ENCODE results near the gene PIGC.

The PIGC gene

DNA sequence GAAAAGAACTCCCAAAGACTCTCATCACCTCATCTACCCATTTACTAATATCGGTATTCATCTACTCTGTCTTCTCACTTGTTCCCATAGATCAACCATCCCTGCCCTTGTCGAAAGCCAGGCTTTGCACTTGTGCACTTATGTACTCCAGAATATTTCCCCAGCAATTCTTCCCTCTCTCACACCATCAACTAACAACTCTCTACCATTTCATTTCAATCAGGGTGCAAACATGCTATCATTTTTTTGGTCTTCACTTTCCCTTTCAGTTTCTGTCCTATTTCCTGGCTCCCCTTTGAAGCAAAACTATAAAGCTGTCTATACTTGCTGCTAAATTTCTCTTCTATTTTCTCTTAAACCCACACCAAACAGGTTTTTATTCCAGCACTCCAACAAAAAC is 16.7 kb downstream of the PIGC start:
- no peak for DNase-seq

DNA sequence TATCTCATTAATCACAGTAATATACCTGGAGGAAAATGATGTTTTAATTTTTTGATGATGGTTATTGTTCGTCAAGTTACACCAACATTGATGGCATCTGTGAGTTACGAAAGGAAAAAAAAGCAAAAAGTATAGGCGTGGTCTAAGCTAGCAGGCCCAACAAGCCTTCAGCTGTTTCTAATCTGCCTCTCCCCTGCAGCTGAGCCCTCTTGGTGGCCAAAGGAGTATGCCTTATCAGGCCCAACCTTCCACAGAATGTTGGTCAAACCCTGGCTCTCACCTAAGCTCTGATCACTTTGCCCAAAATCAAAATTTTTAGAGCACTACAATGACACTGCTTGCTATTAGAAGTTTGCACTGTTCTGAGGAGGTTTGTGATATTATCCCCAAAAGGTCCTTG is 18.5 kb downstream of the PIGC start:
- no peak for DNase-seq

DNA sequence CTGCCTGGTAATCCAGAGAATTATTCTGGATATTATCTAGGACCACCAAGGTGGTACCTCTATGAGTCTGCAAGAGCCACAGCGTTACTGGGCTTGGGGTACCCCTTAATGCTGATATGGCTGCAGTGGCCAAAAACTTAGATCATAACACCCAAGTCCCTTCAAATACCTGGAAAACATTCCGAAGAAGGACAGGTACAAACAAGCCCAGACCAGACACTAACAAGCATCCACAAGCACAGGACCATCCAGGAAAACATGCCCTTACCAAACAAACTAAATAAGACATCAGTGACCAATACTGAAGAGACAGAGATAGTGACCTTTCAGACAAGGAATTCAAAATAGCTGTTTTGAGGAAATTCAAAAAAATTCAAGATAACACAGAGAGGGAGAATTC is 20.5 kb downstream of the PIGC start:
- DNase-seq: no peak

DNA sequence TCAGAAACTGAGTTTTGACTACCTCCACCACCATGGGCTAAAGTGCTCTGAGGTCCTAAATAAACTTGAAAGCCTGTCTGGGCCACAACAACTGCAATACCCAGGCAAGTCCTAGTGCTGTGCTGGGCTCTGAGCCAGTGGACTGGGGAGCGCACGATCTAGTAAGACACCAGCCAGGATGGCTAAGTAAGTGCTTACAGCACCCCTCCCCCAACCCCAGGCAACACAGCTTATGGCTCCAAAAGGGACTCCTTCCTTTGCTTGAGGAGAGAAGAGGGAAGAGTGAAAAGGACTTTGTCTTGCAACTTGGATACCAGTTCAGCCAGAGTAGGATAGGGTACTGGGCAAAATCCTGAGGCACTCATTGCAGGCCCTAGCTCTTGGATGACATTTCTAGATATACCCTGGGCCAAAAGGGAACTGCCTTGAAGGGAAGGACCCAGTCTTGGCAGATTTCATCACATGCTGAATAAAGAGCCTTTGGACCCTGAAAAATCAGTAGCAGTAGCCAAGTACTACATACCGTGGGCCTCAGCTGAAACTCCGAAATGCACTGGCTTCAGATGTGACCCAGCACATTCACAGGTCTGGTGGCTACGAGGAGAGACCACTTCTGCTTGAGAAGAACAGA is 21.8 kb downstream of the PIGC start:
- no peak for DNase-seq

DNA sequence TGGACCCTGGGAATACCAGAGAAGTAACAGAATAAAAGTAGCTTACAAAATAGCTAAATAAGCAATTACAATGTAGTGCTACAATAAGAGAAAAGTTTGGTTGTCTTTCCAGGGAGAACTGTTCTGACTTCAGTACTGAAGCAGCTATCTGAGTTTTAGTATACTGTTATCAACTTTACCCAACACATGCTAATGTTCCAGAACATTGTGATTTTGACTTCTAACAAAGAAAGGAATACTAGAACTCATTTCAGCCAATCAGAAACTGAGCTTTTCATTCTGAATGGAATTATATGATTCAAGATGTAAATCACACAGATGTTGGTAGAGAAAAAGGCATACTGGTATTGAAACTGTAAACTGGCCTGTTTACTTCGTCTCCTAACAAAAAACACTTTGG is 23.5 kb downstream of the PIGC start, which contains the start of gene C1orf105:
Gene C1orf105 (plus strand): TSS at position 301 of the 400 bp plus-strand sequence. CDS start 201 bp downstream, outside the sequence.
- DNase-seq: no peak

DNA sequence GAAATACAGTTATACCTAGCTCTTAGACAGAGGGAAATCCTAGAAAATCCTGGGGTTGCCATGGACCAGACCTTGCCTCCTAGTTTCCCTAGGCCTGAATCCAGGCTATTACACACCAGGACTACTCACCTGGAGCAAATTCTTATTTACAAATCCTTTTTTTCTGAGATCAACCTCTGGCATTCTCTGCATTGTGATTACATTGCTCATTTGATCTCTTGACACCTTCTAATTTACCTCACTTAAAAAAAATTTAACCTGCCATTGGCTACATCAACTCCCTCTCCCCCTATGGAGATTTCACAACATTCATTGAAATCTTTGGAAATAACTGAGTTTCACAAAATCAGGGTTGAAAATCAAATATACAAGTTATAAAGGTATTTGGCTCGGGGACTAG is 26.3 kb downstream of the PIGC start:
- no peak for DNase-seq

DNA sequence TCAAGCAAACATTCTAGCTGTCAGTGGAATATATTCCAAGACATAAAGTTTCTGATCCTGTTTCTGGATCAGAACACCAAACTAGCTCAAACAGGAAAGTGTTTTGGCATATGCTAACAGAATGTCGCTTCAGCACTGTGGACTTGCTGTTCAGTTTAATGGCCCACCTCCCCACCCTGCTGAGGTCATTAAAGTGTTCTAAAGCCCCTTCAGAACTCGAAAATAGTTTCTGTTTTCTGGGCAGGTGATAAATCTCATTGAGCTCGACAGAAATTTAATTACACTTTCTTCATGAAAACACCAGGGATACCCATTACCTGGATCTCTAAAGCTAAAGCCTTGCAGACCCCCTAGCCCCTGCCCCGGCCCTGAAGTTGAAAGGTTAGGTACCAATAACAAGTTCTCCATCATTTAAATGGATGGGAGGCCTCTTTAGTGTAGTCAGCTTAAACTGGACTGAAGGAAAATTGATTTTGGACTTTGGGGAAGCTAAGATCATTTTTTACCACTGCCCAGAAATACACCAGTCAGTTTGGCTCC is 27.3 kb downstream of the PIGC start:
- DNase-seq: no peak

DNA sequence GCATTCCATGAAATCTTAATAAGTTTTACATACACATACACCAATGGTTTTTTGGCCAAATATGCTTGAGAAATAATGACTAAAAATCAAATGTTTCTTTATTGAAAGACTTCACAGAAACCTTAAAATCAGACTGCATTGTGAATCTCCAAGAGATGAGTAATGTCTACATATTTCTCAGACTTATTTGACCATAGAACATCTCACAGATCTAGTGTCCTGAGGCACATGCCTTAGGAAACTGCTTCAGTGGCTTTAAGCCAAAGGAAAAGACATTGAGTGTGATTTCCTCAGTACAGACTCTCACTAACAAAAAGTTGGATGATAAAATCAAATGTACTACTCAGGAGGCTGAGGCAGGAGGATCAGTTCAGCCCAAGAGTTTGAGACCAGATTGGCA is 29.5 kb downstream of the PIGC start:
- DNase-seq: no peak

DNA sequence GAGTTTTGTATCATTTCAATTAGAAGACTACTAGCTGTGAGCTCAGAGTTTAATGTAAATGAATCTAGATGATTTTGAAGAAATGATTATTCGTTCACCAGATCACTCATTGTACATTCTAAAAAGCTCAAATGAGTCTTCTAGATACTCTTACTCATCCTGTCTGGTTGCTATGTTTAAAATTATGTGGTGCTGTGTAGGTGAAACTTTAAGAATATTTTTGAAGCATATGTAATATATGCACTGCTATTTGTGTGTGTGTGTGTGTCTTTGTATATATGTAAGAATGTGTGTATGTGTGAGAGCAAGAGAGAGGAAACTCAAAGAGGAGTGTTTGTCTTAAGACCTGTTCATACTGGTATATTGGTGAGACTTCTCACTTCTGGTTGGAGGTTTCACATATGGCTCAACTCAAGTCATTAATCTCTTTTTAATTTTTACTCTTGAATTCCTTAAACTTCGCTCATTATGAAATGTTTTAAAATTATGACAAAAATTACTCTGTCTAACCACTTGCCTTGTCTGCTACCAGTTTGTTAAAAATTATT is 32.0 kb downstream of the PIGC start:
- DNase-seq: no peak

DNA sequence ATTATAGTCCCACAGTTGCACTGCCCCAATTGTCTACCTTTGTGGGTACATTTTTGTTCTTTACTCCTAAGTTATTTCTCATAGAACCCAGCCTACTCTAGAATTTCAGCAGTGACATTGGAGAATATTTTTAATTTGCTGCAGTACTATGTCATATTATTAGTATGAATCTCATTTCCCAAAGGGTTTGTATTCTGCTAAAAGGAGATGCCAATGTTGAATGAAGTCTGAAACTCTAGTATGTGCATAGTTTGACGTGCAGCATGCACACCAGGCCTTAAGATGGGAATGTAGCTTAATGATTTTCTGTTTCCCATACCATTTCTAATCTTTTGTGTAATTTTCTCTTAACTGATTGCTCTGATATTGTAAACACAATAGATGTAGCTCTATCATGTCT is 33.8 kb downstream of the PIGC start:
- DNase-seq: no peak

DNA sequence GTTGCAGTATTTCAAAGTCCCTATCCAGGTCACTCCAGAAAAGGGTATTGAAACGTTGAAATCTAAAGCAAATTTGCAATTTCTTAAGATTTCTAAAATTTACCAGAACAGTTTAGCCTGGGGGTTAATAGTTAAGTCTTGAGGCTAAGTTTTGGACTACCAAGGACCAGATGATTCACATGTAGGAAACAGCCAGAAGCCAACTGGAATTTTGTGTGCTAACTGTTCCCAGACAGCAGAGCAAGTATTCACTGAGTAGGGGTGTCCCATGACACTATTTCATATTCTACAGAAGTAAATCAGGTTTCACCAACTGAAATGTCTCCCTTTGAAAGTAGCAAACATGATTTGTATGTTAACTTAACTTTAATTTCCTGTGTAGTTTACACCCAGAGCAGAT is 34.9 kb downstream of the PIGC start:
- no peak for DNase-seq

DNA sequence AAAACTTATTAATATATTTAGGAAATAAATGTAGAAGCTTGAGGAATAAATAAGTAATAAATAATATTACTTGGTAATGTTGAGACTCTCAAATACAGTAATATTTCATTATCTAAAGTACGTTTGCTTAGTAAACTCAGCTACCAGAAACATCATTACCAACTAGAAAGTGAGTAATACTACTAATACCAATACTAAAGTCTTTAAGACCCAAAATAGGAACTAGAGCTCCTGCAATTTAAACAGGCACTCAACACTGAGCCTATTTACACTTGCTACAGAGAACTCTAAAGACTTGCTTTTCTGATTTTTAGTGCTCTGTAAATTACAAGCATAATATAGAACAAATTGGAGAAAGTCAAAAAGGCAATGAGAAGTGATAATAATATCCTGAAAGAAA is 36.9 kb downstream of the PIGC start:
- no peak for DNase-seq

DNA sequence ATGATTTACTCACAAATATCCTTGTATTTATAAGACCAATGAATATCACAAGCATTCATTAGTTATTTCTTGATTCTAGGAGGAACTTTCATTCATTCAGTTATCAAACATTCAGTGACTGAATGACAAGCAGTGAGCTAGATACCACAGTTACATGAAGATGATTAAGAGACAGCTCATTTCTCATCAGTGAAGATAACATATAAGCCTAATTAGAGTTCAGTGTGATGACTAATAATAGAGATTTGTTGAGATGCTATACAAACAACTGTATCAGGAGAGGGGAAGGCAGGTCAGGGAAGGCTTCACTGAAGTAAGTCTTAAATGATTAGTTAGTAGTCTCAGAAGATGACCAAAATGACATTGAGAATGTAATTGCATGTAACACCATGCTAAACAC is 38.0 kb downstream of the PIGC start:
- DNase-seq: no peak

DNA sequence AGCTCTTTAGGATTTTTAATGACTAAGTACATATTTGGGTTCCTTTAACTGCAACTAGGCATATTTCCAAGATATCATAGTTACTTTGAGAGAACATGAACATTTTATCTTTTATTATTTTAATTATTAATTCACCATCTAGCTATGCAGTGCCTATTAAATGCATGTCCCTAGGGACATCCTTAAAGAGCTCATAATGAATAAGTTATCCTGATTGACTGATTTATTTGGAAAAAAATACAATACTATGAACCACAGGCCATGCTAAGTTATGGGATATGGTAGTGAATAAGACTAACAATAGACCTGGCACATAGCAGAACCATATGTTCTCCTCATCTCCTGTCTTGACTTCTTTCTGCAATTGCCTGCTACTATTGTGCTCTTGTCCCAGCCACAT is 39.7 kb downstream of the PIGC start:
- DNase-seq: no peak

DNA sequence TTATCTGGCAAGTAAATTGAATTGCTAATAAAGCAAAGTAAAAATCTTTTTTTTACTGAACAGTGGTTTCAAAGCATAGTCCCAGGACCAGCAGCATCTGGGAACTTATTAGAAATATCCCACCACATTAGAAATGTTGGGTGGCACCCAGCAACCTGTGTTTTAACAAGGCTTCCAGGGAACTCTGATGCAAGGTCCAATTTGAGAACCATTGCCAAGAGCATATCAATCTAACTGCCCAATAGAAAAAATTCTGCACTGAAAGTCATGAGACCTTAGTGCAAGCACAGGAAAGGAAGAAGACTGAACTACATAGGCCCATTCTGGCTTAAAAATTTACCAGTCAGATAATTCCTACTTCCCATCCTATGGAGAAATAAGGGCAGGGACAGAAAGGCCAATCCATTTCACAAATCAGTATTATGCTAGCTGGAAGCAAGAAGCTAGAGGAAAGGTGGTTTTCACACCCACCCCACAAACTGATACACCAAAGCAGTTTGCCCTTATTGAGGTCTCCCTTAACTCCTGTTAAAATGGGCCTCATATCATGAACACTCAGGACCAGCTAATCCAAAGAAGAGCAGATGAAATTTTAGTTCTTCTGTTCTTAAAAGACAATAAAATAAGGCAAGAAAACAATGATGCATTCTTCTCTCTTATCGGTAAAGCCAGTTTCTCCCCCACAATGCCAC is 40.8 kb downstream of the PIGC start:
- DNase-seq: no peak

DNA sequence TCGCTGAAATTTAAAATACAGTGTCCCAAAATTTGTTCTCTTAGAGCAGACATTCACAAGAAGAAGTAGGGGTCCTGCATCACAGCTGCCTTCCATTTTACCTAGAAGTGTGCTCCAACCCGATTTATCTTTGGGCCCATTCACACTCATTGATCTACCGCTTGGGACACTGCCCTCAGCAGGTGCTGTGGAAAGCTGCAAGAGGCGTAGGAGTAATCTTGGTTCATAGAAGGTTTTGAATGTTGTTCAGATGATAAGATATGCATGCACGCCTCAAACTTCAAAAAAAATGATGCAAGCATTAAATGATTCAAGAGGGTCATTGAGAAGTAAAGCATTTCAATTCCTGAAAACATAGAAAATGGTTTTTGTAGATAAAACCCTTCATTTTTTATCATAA is 42.0 kb downstream of the PIGC start:
- DNase-seq: no peak

DNA sequence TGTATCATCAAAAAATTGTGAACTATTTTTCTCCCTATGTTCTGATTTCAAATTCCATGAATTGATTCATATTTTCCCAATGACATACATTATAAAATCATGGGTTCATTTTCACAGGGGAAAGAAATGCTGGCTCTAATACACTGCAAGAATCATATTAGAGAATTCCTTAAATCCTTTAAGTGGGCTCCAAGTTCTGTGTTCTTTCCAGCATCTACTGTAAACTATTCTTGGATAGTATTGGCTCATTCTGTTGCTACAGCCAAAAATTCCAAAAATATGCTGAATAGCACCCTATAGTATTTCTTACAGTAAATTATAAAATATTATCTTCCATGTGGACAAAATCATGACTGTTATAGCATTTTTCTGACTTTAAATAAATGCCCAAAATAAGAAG is 42.4 kb downstream of the PIGC start:
- no peak for DNase-seq

DNA sequence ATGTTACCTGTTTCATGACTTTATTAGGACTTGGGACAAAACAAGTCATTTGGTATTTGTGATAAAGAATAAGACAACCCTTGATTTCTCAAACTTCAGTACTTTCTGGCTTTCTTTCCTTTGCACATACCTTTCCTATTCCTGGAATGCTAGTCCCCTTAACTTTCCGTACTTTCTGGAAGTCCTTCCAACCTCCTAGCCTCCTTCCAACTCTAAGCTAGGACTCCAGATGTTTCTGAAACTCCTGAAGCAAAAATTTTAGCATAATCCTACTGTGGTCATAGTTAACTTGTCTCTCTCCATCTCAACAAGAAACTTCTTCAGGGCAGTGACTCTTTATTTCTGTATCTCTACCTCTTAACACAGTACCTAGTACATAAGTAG is 43.2 kb downstream of the PIGC start:
- DNase-seq: no peak

DNA sequence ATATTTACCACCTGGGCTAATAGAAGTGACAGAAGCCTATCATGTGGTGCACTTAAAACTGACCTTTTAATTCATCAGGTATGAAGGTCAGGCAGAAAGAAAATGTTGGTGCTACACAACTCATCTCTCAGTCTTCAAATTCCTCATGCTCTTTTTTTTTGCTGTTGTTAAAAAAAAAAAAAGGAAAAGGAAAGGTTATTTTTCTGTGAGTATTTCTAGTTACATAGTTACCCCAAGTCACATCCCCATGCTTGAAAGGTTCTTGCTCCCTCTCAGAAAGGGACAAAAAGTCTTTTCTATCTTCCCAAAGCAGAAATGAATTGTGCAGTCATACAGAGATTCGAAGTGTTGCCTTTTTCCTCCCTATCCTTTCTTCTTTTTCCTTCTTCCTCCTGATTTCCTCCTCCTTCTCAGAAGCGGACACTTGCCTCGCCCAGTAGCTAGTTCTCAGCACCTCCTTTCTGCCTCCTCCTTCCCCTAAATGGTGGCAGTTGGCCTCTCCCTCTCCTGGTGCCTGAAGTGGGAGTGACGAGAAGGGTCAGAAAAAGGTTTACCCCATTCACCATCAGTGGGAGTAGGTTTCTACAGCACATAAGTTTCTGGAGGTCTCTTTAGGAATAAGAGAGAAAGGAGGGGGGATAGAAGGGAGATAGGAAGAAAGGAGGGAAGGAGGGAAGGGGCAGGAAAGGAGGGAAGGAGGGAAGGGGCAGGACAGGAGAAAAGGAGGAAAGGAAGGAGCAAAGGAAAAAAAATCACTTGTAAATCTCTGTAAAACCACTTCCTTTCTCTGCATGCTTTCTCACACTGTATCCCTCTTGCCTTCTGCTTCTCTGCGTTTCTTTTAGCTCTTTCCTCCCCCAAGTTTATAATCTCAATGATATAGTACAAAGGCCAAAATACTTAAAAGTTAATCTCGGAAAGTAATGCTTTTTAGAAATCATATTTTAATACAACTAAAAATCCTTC is 43.8 kb downstream of the PIGC start:
- no peak for DNase-seq

DNA sequence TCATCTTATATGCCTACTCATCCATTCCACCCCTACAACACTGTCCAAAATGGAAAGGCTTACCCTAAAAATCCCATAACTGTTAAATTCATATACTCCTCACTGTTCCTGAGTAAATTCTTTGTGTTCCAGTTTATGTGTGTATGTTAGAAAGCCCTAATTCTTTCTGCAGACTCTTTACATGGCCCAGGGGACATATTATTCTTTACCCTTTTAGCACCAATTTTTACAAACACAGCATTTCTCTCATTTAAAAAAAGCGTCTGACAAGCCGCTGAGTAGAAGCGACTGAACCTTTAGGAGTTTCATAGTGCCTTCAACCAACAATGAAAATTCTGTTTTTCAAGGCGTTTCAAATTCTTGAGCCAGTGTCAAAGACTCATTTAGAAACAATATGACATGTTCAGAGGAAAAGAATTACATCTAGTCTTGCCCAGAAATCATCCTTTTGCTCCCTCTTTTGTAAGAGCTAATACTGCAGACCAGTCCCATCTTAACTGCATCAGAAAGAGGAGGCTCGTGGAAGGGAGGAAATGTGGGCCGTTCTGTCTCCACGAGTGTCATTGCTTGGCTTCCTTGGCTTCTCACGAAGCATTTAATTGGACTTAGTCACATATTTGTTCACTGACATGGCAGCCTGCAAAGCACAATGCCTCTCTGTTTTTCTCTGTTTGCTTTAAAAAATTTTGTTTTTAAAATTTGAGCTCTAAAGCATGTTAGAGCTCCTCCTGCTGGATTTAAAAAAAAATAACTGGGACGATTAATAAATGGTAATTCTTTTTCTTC is 44.7 kb downstream of the PIGC start:
- DNase-seq: peak; percentile 19 to 37

DNA sequence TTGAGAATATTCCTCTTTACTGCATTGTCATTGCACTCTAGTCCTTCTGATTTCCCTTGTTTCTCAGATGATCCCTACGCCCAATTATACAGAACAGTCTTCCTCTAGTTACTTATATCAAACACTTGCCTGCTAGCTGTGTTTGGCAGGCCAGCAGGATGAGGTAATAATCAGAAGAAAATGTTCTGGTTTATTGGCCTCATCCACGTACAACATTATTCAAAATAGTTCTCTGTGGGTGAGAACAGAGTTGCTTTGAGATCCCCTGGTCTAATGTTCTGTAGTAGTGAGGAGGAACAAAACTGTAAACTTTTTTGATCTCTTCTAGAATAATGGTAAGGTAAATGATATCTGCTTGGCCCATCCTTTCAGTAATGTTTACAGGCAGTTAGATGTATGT is 45.7 kb downstream of the PIGC start:
- DNase-seq: no peak

DNA sequence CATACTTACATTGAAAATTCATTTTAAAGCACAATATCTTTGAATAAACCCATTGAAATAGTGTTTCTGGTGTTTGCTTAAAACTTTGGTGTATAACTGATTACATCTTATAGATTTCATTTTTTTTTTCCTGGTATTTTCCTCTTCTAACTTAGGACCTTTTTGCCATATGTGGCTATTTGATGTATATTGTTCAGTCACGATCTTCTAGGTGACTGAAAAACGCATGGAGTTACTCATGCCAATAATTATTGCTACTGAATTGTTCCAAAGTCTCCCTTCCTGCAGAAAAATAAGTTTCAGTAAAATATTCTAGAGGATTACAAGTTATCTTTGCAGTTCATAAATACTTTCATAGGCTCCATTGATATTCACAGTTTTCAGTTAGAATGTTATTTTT is 46.2 kb downstream of the PIGC start:
- DNase-seq: no peak
